Astrocyte of the cerebellum (primary cell): Measurements from ENCODE around the gene RAB35.

Experiments
- DNase-seq: peaks from one replicate; pipeline ENCODE4 v3.0.0-alpha.2; 2011; ENCODE audit warnings: low read depth
- H3K4me3 ChIP-seq: 2 replicates; pipeline ENCODE4 v1.5.1; 2011; ENCODE audit warnings: mild to moderate bottlenecking, low read depth, low read length, moderate library complexity
- in situ Hi-C: cut with HindIII; loops from 2 replicates; pipeline ENCODE4 v1.10.0; 2017; ENCODE audit warnings: low sequenced_read_pairs
- TF ChIP-seq, protein P1 (sequence below): IDR thresholded peaks from 2 replicates; pipeline ENCODE4 v1.5.1; 2012; ENCODE audit warnings: low read length, low read depth, moderate library complexity, mild to moderate bottlenecking; ENCODE audit errors: missing control alignments

Gene RAB35

DNA sequence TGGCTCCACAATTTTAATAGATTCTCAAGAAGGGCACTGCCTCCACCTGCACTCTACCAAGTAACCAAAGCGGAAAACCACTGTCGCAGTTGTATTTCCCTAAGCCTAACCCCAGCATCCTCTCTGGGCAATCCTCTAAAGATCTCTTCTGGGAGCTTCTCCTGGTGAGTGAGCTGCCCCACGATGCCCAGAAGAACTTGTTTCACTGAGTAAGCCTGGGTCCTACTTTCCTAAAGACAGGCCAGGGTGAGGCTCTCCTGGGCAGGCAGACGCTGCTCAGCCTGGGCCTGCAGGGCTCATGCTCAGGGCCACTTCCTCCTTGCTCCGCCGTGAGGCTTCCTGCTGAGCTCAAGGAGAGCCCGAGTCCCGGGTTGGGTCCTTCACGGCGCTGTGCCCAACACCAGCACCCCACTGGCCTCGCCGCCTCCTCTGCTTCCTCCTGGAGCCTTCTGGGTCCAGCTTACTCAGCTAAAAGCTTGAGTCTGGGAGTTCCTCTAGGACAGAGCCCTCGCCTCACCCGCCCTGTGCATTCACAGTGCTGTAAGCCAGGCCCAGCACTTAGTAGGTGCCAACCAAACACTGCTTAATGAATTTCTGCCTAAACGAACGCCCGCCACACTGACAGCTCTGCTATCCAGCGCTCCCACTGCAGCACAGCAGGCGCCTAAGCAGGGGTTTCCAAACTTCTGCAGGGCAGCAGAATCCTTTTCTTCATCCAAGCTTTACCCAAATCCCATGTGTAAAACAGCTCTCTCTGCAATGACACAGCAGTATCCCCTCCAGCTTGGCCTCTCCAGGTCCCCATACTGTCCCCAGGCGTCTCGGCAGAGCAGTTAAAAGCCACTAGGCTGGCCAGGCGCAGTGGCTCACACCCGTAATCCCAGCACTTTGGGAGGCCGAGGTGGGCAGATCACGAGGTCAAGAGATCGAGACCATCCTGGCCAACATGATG is 5.7 kb downstream of the RAB35 start:
- TF ChIP-seq, protein P1, sequence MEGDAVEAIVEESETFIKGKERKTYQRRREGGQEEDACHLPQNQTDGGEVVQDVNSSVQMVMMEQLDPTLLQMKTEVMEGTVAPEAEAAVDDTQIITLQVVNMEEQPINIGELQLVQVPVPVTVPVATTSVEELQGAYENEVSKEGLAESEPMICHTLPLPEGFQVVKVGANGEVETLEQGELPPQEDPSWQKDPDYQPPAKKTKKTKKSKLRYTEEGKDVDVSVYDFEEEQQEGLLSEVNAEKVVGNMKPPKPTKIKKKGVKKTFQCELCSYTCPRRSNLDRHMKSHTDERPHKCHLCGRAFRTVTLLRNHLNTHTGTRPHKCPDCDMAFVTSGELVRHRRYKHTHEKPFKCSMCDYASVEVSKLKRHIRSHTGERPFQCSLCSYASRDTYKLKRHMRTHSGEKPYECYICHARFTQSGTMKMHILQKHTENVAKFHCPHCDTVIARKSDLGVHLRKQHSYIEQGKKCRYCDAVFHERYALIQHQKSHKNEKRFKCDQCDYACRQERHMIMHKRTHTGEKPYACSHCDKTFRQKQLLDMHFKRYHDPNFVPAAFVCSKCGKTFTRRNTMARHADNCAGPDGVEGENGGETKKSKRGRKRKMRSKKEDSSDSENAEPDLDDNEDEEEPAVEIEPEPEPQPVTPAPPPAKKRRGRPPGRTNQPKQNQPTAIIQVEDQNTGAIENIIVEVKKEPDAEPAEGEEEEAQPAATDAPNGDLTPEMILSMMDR: no peak
- H3K4me3 ChIP-seq: no peak overlapping the region
- in situ Hi-C loops: no loop called here
- no peak for DNase-seq

DNA sequence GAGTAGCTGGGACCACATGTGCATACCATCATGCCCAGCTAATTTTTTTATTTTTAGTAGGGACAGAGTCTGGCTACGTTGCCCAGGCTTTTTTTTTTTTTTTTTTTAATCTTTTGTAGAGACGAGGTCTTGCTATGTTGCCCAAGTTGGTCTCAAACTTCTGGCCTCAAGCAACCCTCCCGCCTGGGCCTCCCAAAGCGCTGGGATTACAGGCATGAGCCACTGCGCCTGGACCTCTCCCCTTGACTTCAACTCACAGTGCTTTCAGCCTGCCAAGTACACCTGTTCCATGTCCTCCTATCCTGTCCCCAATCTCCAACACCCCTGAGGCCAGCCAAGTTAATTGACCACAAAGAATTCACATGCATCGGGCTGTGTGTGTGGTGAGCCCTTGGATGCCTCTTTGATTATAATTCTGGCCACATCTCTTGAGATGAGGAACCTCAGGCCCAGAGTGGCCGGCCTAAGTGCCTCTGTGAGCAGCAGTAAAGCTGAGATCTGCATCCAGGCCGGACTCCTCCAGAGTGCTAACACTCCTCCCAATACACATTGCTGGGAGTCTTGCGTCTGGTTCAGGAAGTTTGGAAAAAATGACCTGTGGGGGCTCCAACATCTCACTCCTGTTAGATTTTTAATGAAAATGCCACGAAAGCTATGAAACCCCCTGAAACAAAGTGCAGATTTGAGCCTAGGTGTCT is 6.8 kb downstream of the RAB35 start:
- H3K4me3 ChIP-seq: no peak overlapping the region

GRCh38 chr12:120106151-120106550 is 10.4 kb downstream of the RAB35 start:
- in situ Hi-C loops: no loop called here
- no peak for DNase-seq
- TF ChIP-seq, protein P1: no peak
- H3K4me3 ChIP-seq: no peak overlapping the region

More for the DNA sequence above, 6.8 kb downstream of the RAB35 start:
- TF ChIP-seq, protein P1: no peak
- in situ Hi-C loops: no loop called here
- no peak for DNase-seq

DNA sequence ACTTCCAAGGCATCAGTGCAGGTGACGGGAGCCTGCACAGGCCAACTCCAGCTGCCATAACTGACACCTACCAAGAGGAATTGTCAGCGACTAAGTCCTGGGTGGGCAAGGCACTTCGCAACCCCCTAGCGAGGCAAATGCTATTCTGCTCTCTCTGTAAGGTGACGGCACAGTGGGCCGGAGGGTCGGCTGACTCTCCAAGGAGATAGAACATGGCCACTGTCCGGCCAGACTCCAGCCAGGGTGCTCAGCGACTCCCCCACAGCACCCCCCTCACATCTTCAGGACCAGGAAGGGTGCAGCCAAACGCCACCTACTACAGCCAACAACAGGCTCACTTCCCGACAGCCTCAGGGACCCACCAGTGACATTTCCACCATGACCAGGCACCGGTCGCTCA is 13.2 kb downstream of the RAB35 start:
- in situ Hi-C loops: no loop called here
- no peak for DNase-seq
- TF ChIP-seq, protein P1: no peak
- H3K4me3 ChIP-seq: no peak overlapping the region

DNA sequence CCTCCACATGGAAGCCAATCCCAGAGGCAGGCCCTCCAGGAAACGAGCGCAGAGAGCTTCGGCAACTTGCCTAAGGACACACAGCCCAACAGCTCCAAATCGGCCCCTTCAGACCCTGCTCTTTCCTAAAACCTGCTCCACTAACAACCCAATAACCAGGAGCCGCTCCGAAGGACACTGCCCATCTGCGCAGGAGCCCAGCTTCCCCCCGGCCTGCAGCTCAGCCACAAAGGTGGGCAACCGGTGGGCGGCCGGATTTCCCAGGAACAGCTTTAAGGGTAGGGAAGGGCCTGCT is 13.6 kb downstream of the RAB35 start:
- DNase-seq: no peak
- TF ChIP-seq, protein P1: no peak
- H3K4me3 ChIP-seq: no peak overlapping the region
- in situ Hi-C loops: no loop called here

- no peak overlapping the region for H3K4me3 ChIP-seq
- DNase-seq: no peak
- in situ Hi-C loops: no loop called here
- TF ChIP-seq, protein P1: no peak
Measured at GRCh38 chr12:120102189-120103043, 14.1 kb downstream of the RAB35 start.
